Keratinocyte (primary cell): ENCODE measurements around the gene PRR18. TPM values are rescaled to one million over a fixed set of nuclear protein-coding genes. Genes with fewer than 3 reads are reported as not detected.

Experiments
- DNase-seq: peaks from one replicate; pipeline ENCODE4 v3.0.0-alpha.2; 2011; ENCODE audit warnings: low read depth, missing footprints, low spot score
- FAIRE-seq: peaks from 2 replicates; lab custom pipeline; 2011; peaks lifted over from hg19 to GRCh38; lab: Jason Lieb, UNC
- H2AFZ ChIP-seq: 2 replicates; pipeline ENCODE4 v1.6.0; 2012; ENCODE audit warnings: low read length, control low read depth, inconsistent platforms; ENCODE audit not compliant: control insufficient read depth
- H3K27ac ChIP-seq: 2 replicates; pipeline ENCODE4 v1.5.1; 2011; ENCODE audit warnings: low read length; ENCODE audit not compliant: control insufficient read depth, insufficient read depth
- H3K27me3 ChIP-seq: 3 replicates; pipeline ENCODE4 v1.6.0; 2011; ENCODE audit warnings: low read length; ENCODE audit not compliant: control insufficient read depth, insufficient read depth; ENCODE audit errors: extremely low read depth
- H3K36me3 ChIP-seq, 2 experiments: 2 replicates in 1 of 2; 3 replicates in 1 of 2; pipeline ENCODE4 v1.5.1; 2011; ENCODE audit warnings: low read length in 2 of 2, mild to moderate bottlenecking in 1 of 2; ENCODE audit not compliant: control insufficient read depth in 2 of 2, insufficient read depth in 2 of 2; ENCODE audit errors: extremely low read depth in 1 of 2
- H3K4me1 ChIP-seq: 3 replicates; pipeline ENCODE4 v1.5.1; 2011; ENCODE audit warnings: low read length; ENCODE audit not compliant: control insufficient read depth, insufficient read depth; ENCODE audit errors: extremely low read depth
- H3K4me2 ChIP-seq: 3 replicates; pipeline ENCODE4 v1.6.0; 2011; ENCODE audit warnings: low read depth, low read length; ENCODE audit not compliant: control insufficient read depth, insufficient read depth; ENCODE audit errors: extremely low read depth
- H3K4me3 ChIP-seq, 3 experiments: fragments of 200-600 bp in 1 of 3; sonication (generic) in 1 of 3; 2 replicates in 2 of 3; 3 replicates in 1 of 3; pipeline ENCODE4 v1.5.1; 2011 to 2016; ENCODE audit warnings: low read length in 3 of 3, mild to moderate bottlenecking in 3 of 3, control low read depth in 2 of 3, inconsistent platforms in 1 of 3, low read depth in 1 of 3, mixed read lengths in 1 of 3, mixed run types in 1 of 3, moderate library complexity in 1 of 3; ENCODE audit not compliant: control insufficient read depth in 2 of 3, insufficient read depth in 2 of 3; ENCODE audit errors: extremely low read depth in 1 of 3
- H3K79me2 ChIP-seq: 2 replicates; pipeline ENCODE4 v1.6.0; 2012; ENCODE audit warnings: low read length; ENCODE audit not compliant: control insufficient read depth, insufficient read depth
- H3K9ac ChIP-seq: 3 replicates; pipeline ENCODE4 v1.6.0; 2011; ENCODE audit warnings: low read length; ENCODE audit not compliant: control insufficient read depth, insufficient read depth; ENCODE audit errors: extremely low read depth
- H3K9me1 ChIP-seq: 3 replicates; pipeline ENCODE4 v1.6.0; 2011; ENCODE audit warnings: low read length; ENCODE audit not compliant: control insufficient read depth, insufficient read depth; ENCODE audit errors: extremely low read depth
- H3K9me3 ChIP-seq: 2 replicates; pipeline ENCODE4 v1.5.1; 2012; ENCODE audit warnings: low read depth, low read length; ENCODE audit not compliant: control insufficient read depth
- H4K20me1 ChIP-seq: 3 replicates; pipeline ENCODE4 v1.6.0; 2011; ENCODE audit warnings: low read length; ENCODE audit not compliant: control insufficient read depth, insufficient read depth; ENCODE audit errors: extremely low read depth
- CTCF ChIP-seq, 3 experiments: IDR thresholded peaks in 1 of 3; conservative IDR thresholded peaks in 1 of 3; optimal IDR thresholded peaks in 1 of 3; 2 replicates in 2 of 3; 3 replicates in 1 of 3; pipeline versions ENCODE3 to v1.5.1; 2011; ENCODE audit warnings: low read length in 3 of 3, mild to moderate bottlenecking in 3 of 3, moderate library complexity in 2 of 3, control low read depth in 1 of 3, inconsistent platforms in 1 of 3; ENCODE audit not compliant: insufficient read depth in 2 of 3; ENCODE audit errors: extremely low read depth in 1 of 3
- EZH2 ChIP-seq: IDR thresholded peaks from one replicate; pipeline ENCODE4 v1.6.1; 2012; ENCODE audit warnings: inconsistent platforms, mild to moderate bottlenecking, low read length, moderate library complexity
- dilution Hi-C: fragments of 300-500 bp; cut with MboI; formaldehyde crosslinking; loops from one replicate; pipeline ENCODE4 v1.7.0; 2020; ENCODE audit warnings: low sequenced_read_pairs; ENCODE audit not compliant: extremely low pct_ligation_motif_present
- polyA plus RNA-seq, 5 experiments: library from polyadenylated mRNA; depleted of rRNA in 3 of 5; stranded (reverse) in 3 of 5; stranded (forward) in 1 of 5; unstranded in 1 of 5; fragments of >200 nt; gene quantifications; 1 replicate in 1 of 5; 2 replicates in 3 of 5; 3 replicates in 1 of 5; pipeline versions ENCODE4 v1.2.1 to v1.2.3, GENCODE V29; 2011 to 2012; ENCODE audit warnings: missing spikeins in 2 of 5, low read depth in 1 of 5, low replicate concordance in 1 of 5

Gene PRR18
- polyA plus RNA-seq, 1 donor (not counting 4 experiments of a cell fraction or from before 2014, with no cell fraction given) = not detected

GRCh38 chr6:166354965-166355364, 46.8 kb upstream of the PRR18 start:
- no peak for TF ChIP-seq CTCF (optimal IDR thresholded peaks at IDR 0.05 in 1 of 3, IDR thresholded peaks at IDR 0.05 in 1 of 3, conservative IDR thresholded peaks at IDR 0.05 in 1 of 3; ENCODE audit: extremely low read depth in 1 of 3, insufficient read depth in 2 of 3, low read length in 3 of 3)
- TF ChIP-seq EZH2 = no peak

GRCh38 chr6:166354143-166354542, 46.0 kb upstream of the PRR18 start:
- TF ChIP-seq EZH2 = no peak
- no peak for TF ChIP-seq CTCF (optimal IDR thresholded peaks at IDR 0.05 in 1 of 3, IDR thresholded peaks at IDR 0.05 in 1 of 3, conservative IDR thresholded peaks at IDR 0.05 in 1 of 3; ENCODE audit: extremely low read depth in 1 of 3, insufficient read depth in 2 of 3, low read length in 3 of 3)
- H3K4me3 ChIP-seq = no peak overlapping the region
- DNase-seq (no peak), FAIRE-seq (no peak)
- H3K9ac ChIP-seq = no peak overlapping the region
- no peaks in the 10 kb centered on the region for H3K27me3 ChIP-seq
- H3K9me1 ChIP-seq = no peaks in the 10 kb centered on the region
- no peak overlapping the region for H2AFZ ChIP-seq
- H3K36me3 ChIP-seq = no peaks in the 10 kb centered on the region
- H3K79me2 ChIP-seq = no peaks in the 10 kb centered on the region
- H3K27ac ChIP-seq = no peak overlapping the region
- no peaks in the 10 kb centered on the region for H4K20me1 ChIP-seq
- H3K4me2 ChIP-seq = no peak overlapping the region
- no peaks in the 10 kb centered on the region for H3K9me3 ChIP-seq
- dilution Hi-C loops = no loop called here
- peaks cover 7% of the 10 kb centered on the region for H3K4me1 ChIP-seq

More at GRCh38 chr6:166354965-166355364, 46.8 kb upstream of the PRR18 start:
- H3K36me3 ChIP-seq = no peaks in the 10 kb centered on the region
- peaks cover 7% of the 10 kb centered on the region for H3K4me1 ChIP-seq
- no peaks in the 10 kb centered on the region for H3K79me2 ChIP-seq
- H3K27ac ChIP-seq = no peak overlapping the region
- no peak overlapping the region for H3K4me3 ChIP-seq
- no peak overlapping the region for H3K4me2 ChIP-seq
- DNase-seq (no peak), FAIRE-seq (no peak)
- no peaks in the 10 kb centered on the region for H4K20me1 ChIP-seq
- H2AFZ ChIP-seq = no peak overlapping the region
- H3K9ac ChIP-seq = no peak overlapping the region
- no peaks in the 10 kb centered on the region for H3K27me3 ChIP-seq
- dilution Hi-C loops = no loop called here
- H3K9me3 ChIP-seq = no peaks in the 10 kb centered on the region
- H3K9me1 ChIP-seq = no peaks in the 10 kb centered on the region
